HG03575 (cell line): Measurements from ENCODE around the gene FAF1.

Experiments used
- ATAC-seq: cut with Tn5 transposase; IDR thresholded peaks from one replicate; pipeline ENCODE4 v1.9.1; 2021; ENCODE audit not compliant: unreplicated experiment, insufficient number of reproducible peaks, low FRiP score; ENCODE audit errors: extremely low read depth

Gene FAF1

GRCh38 chr1:50450861-50451653 lies 509.0 kb downstream of the FAF1 start:
- no peak for ATAC-seq

GRCh38 chr1:50447961-50448360 lies 512.1 kb downstream of the FAF1 start:
- ATAC-seq, result no peak

GRCh38 chr1:50441183-50441582 lies 518.9 kb downstream of the FAF1 start:
- ATAC-seq, result no peak

- no peak for ATAC-seq
These were observed 521.1 kb downstream of the FAF1 start for GRCh38 chr1:50438945-50439344.

GRCh38 chr1:50436489-50436888 lies 523.6 kb downstream of the FAF1 start:
- no peak for ATAC-seq

GRCh38 chr1:50430010-50430405 lies 530.1 kb downstream of the FAF1 start:
- ATAC-seq, result no peak

GRCh38 chr1:50427818-50428779 lies 532.0 kb downstream of the FAF1 start:
- no peak for ATAC-seq

- no peak for ATAC-seq
These were observed 532.8 kb downstream of the FAF1 start for GRCh38 chr1:50427086-50427817.

- ATAC-seq, result no peak
These were observed 533.4 kb downstream of the FAF1 start for GRCh38 chr1:50426702-50427085.

- ATAC-seq, result no peak
These were observed 533.9 kb downstream of the FAF1 start for GRCh38 chr1:50426108-50426700.

- ATAC-seq, result no peak
These were observed 534.5 kb downstream of the FAF1 start for GRCh38 chr1:50425376-50426107.

- no peak for ATAC-seq
These were observed 535.1 kb downstream of the FAF1 start for GRCh38 chr1:50424884-50425375.

GRCh38 chr1:50424045-50424883 lies 535.8 kb downstream of the FAF1 start:
- no peak for ATAC-seq

- no peak for ATAC-seq
These were observed 536.4 kb downstream of the FAF1 start for GRCh38 chr1:50423670-50424000.

GRCh38 chr1:50422946-50423669 lies 537.0 kb downstream of the FAF1 start, which contains the start of gene DMRTA2:
DMRTA2 (minus strand) TSS chr1:50423443; CDS start chr1:50421536, 1,907 bp downstream.
- no peak for ATAC-seq

GRCh38 chr1:50422675-50422945 lies 537.5 kb downstream of the FAF1 start:
- ATAC-seq, result no peak
